Keratinocyte (primary cell): ENCODE measurements around the gene OR8B12.

Experiments used
- EZH2 ChIP-seq: IDR thresholded peaks from one replicate; pipeline ENCODE4 v1.6.1; 2012; ENCODE audit warnings: inconsistent platforms, mild to moderate bottlenecking, low read length, moderate library complexity
- TF ChIP-seq, protein P1 (sequence below), 3 experiments: IDR thresholded peaks in 1 of 3; conservative IDR thresholded peaks in 1 of 3; optimal IDR thresholded peaks in 1 of 3; 2 replicates in 2 of 3; 3 replicates in 1 of 3; pipeline versions ENCODE3 to v1.5.1; 2011; ENCODE audit warnings: low read length in 3 of 3, mild to moderate bottlenecking in 3 of 3, moderate library complexity in 2 of 3, control low read depth in 1 of 3, inconsistent platforms in 1 of 3; ENCODE audit not compliant: insufficient read depth in 2 of 3; ENCODE audit errors: extremely low read depth in 1 of 3

DNA sequence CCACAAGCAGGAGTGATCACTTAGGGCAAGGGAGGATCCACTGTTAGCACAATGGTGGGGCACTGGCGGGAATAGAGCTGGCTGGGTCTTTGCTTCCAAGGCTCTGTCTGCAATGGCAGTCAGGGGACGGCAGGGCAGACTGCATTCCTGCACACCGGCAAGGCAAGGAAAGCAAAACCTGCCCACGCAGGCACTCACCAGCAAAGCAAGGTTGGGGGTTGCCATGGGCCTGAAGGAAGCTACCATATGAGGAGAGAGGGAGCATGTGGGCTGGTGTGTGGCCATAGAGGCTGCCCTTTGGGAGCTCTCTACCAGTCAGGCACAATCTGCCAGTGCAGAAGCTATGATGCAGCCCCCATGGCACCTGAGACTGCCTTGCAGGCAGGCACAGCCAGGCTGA is 33.2 kb downstream of the OR8B12 start:
- TF ChIP-seq, protein P1, sequence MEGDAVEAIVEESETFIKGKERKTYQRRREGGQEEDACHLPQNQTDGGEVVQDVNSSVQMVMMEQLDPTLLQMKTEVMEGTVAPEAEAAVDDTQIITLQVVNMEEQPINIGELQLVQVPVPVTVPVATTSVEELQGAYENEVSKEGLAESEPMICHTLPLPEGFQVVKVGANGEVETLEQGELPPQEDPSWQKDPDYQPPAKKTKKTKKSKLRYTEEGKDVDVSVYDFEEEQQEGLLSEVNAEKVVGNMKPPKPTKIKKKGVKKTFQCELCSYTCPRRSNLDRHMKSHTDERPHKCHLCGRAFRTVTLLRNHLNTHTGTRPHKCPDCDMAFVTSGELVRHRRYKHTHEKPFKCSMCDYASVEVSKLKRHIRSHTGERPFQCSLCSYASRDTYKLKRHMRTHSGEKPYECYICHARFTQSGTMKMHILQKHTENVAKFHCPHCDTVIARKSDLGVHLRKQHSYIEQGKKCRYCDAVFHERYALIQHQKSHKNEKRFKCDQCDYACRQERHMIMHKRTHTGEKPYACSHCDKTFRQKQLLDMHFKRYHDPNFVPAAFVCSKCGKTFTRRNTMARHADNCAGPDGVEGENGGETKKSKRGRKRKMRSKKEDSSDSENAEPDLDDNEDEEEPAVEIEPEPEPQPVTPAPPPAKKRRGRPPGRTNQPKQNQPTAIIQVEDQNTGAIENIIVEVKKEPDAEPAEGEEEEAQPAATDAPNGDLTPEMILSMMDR (optimal IDR thresholded peaks at IDR 0.05 in 1 of 3, IDR thresholded peaks at IDR 0.05 in 1 of 3, conservative IDR thresholded peaks at IDR 0.05 in 1 of 3; ENCODE audit: extremely low read depth in 1 of 3, insufficient read depth in 2 of 3, low read length in 3 of 3), result no peak
- no peak for TF ChIP-seq EZH2
